ENCODE measurements around the gene KIFC3.
"Not testable (repeated sequence)": the region's sequence is repeated elsewhere in the genome, so short reads cannot be mapped to it uniquely, and the experiment has no call there.

KIFC3 gene

GRCh38 chr16:57823836-57824235, 21.5 kb upstream of the KIFC3 start:
- no peak for DNase-seq

GRCh38 chr16:57822856-57823255, 20.6 kb upstream of the KIFC3 start:
- no peak for DNase-seq

- DNase-seq: no peak
Measured at GRCh38 chr16:57822018-57822553, 19.8 kb upstream of the KIFC3 start.

- no peak for DNase-seq
Measured at GRCh38 chr16:57821149-57821971, 19.1 kb upstream of the KIFC3 start.

- DNase-seq: no peak
Measured at GRCh38 chr16:57818377-57819064, 16.2 kb upstream of the KIFC3 start.

GRCh38 chr16:57817680-57818079, 15.4 kb upstream of the KIFC3 start:
- DNase-seq: no peak

GRCh38 chr16:57815987-57816745, 13.9 kb upstream of the KIFC3 start:
- DNase-seq: no peak

- DNase-seq: no peak
Measured at GRCh38 chr16:57814896-57815295, 12.6 kb upstream of the KIFC3 start.

- no peak for DNase-seq
Measured at GRCh38 chr16:57813466-57813865, 11.2 kb upstream of the KIFC3 start.

- not testable (repeated sequence) for DNase-seq
Measured at GRCh38 chr16:57811340-57811739, 9.0 kb upstream of the KIFC3 start.

GRCh38 chr16:57810197-57811031, 8.1 kb upstream of the KIFC3 start:
- no peak for DNase-seq

- DNase-seq: no peak
Measured at GRCh38 chr16:57809276-57810196, 7.2 kb upstream of the KIFC3 start.

GRCh38 chr16:57808589-57809228, 6.4 kb upstream of the KIFC3 start:
- no peak for DNase-seq

- peak; percentile 14 for DNase-seq
Measured at GRCh38 chr16:57807968-57808528, 5.8 kb upstream of the KIFC3 start.

GRCh38 chr16:57807252-57807967, 5.1 kb upstream of the KIFC3 start:
- DNase-seq: no peak

- DNase-seq: no peak
Measured at GRCh38 chr16:57805176-57805575, 2.9 kb upstream of the KIFC3 start.

GRCh38 chr16:57804111-57804837, 2.0 kb upstream of the KIFC3 start:
- DNase-seq: no peak

- DNase-seq: no peak
Measured at GRCh38 chr16:57803134-57803990, 1.1 kb upstream of the KIFC3 start.
